Upper lobe of right lung (tissue), 1 donor: ENCODE data around the gene ATAD3A. TPM values are rescaled to one million over a fixed set of nuclear protein-coding genes. Genes with fewer than 3 reads are reported as not detected.

Experiments
- ATAC-seq: fragments of 200-7000 bp; cut with Tn5 transposase; one replicate; pipeline ENCODE4 v1.9.1; 2020; ENCODE audit warnings: mild to moderate bottlenecking, moderate library complexity
- DNase-seq: peaks from one replicate; pipeline ENCODE4 v3.0.0-alpha.2; 2020
- H3K27ac ChIP-seq: fragments of 200-600 bp; one replicate; pipeline ENCODE4 v1.8.0; 2022
- H3K27me3 ChIP-seq: fragments of 200-600 bp; one replicate; pipeline ENCODE4 v1.8.0; 2022; ENCODE audit warnings: mild to moderate bottlenecking
- H3K36me3 ChIP-seq: fragments of 200-600 bp; one replicate; pipeline ENCODE4 v1.8.0; 2022
- H3K4me1 ChIP-seq: fragments of 200-600 bp; one replicate; pipeline ENCODE4 v1.8.0; 2022
- H3K4me3 ChIP-seq: fragments of 200-600 bp; one replicate; pipeline ENCODE4 v1.8.0; 2022; ENCODE audit warnings: mild to moderate bottlenecking
- H3K9me3 ChIP-seq: fragments of 200-600 bp; one replicate; pipeline ENCODE4 v1.8.0; 2022
- intact Hi-C: fragments of 100-400 bp; cut with DNase I; formaldehyde crosslinking; loops from one replicate; pipeline ENCODE4 v1.11.0; 2022
- total RNA-seq: library from RNA; stranded (reverse); fragmentation: NEBNext Ultra II Directional; extraction: Animal tissue kit (Norgen Biotek cat#: 25700); gene quantifications from one replicate; pipeline ENCODE4 v1.2.1, GENCODE V29; 2021
- TF ChIP-seq, protein P1 (sequence below): fragments of 200-600 bp; IDR thresholded peaks from one replicate; pipeline ENCODE4 v1.8.0; 2022; ENCODE audit warnings: antibody characterized with exemption
- donor health status: DM: no; HTN: yes; CAD: no; lungs with severe emphysema.

The ATAD3A gene
- total RNA-seq, 1 donor from 2014 or later = 21.9 TPM

DNA sequence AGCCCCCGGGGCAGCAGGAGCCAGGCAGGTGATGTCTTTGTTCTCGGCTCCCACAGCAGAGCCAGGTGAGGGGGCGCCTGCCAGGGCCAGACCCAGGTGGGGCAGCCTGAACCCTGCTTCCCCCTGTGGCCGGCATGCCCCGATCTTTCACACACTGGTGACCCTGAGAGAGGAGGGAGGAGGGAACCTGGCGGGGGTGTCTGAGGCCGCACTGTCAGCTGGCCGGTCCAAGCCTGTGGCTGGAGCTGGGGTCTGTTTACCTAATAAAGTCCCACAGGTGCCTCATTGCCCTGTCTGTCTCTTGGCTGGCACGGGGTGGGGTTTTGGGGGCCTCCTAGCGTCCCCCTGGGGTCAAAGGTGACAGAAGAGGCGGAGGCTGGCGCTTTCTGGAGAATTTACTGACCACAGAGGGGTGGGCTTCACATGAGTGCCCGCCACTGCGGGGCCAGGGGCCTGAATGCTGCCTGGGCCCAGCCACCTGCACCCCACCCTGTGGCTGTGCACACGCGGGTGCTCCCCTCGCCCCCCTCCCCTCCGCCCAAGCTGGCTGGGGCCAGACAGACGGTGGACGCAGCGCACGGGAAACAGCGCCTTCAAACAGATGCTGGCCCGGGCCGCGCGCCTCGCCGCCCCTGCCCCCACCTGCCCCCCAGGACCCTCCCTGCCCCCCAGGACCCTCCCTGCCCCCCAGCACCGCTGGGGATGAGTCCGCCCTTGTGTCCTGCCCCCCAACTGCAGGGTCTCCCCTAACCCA, 22.6 kb downstream of the ATAD3A start:
- Histone ChIP-seq H3K9me3 (no peaks in the 10 kb centered on the region), H3K27ac (no peak overlapping the region), H3K27me3 (no peaks in the 10 kb centered on the region), H3K4me3 (no peak overlapping the region), H3K36me3 (no peaks in the 10 kb centered on the region), H3K4me1 (peaks cover 4% of the 10 kb centered on the region)
- ATAC-seq = no peak
- TF ChIP-seq, protein P1, sequence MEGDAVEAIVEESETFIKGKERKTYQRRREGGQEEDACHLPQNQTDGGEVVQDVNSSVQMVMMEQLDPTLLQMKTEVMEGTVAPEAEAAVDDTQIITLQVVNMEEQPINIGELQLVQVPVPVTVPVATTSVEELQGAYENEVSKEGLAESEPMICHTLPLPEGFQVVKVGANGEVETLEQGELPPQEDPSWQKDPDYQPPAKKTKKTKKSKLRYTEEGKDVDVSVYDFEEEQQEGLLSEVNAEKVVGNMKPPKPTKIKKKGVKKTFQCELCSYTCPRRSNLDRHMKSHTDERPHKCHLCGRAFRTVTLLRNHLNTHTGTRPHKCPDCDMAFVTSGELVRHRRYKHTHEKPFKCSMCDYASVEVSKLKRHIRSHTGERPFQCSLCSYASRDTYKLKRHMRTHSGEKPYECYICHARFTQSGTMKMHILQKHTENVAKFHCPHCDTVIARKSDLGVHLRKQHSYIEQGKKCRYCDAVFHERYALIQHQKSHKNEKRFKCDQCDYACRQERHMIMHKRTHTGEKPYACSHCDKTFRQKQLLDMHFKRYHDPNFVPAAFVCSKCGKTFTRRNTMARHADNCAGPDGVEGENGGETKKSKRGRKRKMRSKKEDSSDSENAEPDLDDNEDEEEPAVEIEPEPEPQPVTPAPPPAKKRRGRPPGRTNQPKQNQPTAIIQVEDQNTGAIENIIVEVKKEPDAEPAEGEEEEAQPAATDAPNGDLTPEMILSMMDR = no peak
- intact Hi-C loops = no loop called here
- no peak for DNase-seq

DNA sequence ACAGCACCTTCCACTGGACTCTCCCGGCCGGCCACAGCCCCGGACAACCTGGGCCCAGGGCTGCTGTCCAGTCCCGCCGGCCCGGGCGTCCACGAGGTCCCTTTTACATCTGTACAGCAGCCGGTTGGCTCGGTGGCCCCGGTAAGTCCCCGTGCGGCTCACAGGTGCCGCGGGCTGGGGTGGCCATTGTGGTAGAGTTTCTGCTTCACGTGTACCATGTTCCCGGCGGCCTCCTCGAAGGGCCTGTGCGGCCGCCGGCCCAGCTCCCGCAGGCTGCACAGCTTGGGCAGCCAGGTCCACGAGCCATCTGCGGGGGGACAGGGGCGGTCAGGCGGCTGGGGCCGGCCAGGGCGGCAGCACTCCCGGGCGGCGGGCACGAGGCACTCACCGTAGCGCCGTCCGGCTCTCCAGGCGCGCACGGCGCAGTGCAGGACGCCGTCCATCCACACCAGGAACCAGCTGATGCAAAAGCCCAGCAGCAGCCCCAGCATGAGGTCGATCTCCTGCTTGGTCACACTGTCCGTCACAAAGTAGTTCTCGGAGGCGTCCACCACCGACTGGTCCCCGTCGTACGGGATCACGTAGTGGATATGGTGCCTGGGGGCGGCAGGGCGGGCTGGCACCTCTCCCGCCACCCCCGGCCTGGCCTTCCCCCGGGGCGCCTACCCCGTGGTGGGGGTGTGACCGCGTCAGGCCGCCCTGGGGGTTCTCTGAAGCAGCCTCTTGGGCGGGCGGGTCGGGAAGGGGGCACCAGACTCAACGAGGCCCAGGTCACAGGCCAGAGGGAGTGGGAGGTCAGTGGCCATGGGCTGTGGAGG, 23.4 kb downstream of the ATAD3A start:
- no peak overlapping the region for H3K4me3 ChIP-seq
- no peaks in the 10 kb centered on the region for H3K9me3 ChIP-seq
- H3K36me3 ChIP-seq = no peaks in the 10 kb centered on the region
- DNase-seq = no peak
- H3K27ac ChIP-seq = no peak overlapping the region
- peaks cover 4% of the 10 kb centered on the region for H3K4me1 ChIP-seq
- no peaks in the 10 kb centered on the region for H3K27me3 ChIP-seq
- TF ChIP-seq, protein P1 = no peak
- intact Hi-C loops = no loop called here
- no peak for ATAC-seq

DNA sequence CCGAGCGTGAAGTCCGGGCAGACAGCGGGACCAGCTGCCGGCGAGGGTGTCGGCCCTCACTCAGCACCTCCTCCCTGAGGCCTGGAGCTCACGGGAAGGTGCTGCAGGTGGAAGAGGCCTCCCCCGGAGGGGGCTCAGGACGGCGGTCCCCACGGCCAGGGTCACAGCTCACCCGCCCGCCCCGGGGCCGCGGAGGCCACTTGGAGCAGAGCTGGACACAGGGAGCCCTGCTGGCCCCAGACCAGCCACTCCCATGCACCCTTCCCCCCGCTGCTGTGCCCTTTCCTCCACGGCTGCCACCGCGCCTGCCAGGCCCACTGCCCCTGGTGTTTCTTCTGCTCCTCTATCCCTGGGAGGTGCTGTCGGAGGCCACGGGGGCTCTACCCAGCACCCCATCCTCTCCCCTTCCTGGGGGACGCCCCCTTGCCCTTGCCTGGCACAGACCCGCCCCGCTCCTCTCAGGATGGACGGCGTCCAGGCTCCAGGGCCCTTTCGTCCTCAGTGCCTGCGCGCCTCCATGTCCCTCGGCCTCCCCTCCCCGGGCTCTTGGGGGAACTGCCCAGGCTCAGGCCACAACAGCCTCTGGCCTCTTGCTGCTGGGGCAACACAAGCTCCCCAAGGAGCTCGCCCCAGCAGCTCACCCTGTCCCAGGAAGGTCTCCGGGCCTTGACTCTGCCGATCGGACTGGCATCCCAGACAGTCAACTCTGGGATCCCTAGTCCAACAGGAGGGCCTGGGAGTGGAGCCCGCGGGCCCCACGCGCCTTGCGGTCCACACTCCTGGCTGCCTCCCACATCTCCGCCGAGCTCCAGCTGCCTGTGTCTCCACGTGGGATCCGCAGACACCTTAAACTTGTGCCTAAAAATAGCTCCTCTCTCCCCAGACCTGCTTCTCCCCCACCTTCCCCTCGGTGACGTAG, 24.3 kb downstream of the ATAD3A start:
- no peak overlapping the region for H3K4me3 ChIP-seq
- TF ChIP-seq, protein P1 = no peak
- no peak for ATAC-seq
- peaks cover 2% of the 10 kb centered on the region for H3K36me3 ChIP-seq
- no peak for DNase-seq
- H3K9me3 ChIP-seq = no peaks in the 10 kb centered on the region
- peaks cover 10% of the 10 kb centered on the region for H3K4me1 ChIP-seq
- intact Hi-C loops = no loop called here
- H3K27ac ChIP-seq = no peak overlapping the region
- no peaks in the 10 kb centered on the region for H3K27me3 ChIP-seq

DNA sequence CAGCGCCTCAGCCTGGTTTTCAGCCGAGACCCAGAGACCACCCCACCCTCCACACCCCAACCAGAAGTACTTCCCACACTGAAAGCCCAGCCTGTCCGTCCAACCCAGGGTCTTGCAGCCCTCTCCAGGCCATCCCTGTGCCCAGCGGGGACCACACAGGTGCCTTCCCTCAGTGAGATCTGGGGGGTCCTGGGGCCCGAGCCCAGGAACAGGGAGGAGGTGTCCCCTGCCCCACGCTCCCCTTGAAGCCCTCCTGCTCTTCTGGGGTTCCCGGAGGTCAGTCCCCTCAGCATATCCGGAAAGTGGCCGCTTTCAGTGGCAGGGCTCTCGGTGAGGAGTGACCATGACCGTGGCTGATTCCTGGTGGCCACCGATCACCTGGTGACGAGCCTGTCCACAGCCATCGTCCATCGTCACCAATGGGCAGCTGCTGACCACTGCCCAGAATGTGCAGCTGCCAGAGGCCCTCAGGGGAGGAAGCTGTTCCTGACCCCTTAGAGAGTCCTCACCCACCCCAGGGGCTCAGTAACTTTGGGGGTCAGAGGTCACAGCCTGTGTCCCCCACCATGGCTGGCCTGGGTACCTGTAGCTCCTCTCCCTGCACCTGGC, 25.1 kb downstream of the ATAD3A start:
- ATAC-seq = no peak
- Histone ChIP-seq H3K27ac (no peak overlapping the region), H3K36me3 (peaks cover 9% of the 10 kb centered on the region), H3K4me1 (peaks cover 13% of the 10 kb centered on the region), H3K9me3 (no peaks in the 10 kb centered on the region), H3K4me3 (no peak overlapping the region), H3K27me3 (no peaks in the 10 kb centered on the region)
- intact Hi-C loops = no loop called here
- TF ChIP-seq, protein P1 = no peak
- DNase-seq = no peak

DNA sequence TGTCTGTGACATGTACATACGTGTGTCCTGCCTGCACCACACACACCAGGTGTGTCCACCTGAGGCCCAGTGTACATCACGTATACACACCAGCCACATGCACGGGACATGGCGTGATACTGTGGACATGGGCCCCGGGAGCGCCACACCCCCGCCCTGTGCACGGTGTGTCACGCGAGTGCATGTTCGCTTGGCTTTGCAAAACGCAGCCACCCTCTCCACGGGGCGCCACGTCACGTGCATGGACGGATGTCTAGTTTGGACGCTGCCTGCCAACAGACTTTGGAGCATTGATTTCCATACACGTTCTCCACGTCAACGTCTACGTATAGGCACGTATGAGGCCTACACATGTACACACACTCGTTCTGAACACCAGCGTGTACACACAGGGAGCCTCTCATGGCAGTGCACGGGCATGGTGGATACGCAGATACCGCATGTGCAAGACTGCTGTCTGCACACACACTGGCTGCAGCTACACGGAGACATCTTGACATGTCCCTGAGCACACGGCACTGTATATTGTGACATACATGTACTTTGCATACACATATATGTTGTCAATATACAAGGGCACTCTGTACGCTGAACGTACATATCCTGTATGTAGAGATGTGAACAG, 25.8 kb downstream of the ATAD3A start:
- Histone ChIP-seq H3K27ac (no peak overlapping the region), H3K27me3 (no peaks in the 10 kb centered on the region), H3K36me3 (peaks cover 15% of the 10 kb centered on the region), H3K4me3 (no peak overlapping the region), H3K9me3 (no peaks in the 10 kb centered on the region), H3K4me1 (peaks cover 13% of the 10 kb centered on the region)
- DNase-seq = no peak
- TF ChIP-seq, protein P1 = no peak
- intact Hi-C loops = no loop called here
- ATAC-seq = no peak
